ENCODE data around the gene AFDN. TPM values are rescaled to one million over a fixed set of nuclear protein-coding genes. Genes with fewer than 3 reads are reported as not detected.

The AFDN gene
- polyA plus RNA-seq, 3 donors from 2014 or later = 0.27 to 1.5 TPM; not detected in 1

DNA sequence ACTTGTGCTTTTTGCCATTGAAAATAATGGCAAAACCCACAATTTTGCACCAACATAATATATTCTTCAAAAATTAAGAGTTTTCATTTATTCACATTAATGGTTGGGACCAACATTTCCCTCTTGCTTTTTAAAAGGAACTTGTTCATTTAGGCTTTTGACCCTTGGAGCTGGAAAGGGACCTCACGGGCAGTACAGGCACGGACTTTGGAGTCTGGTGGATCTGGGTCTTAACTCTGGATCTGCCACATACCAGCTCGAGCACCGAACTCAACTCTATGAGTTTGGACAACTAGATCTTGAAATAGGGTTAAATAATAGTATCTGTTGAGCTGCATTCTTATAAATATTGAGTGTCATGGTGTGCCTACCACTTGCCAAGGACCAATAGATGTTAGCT is 37.2 kb downstream of the AFDN start:
- H3K27me3 Mint-ChIP-seq (ENCODE audit: low read depth in 3 of 3) = peaks cover 1 to 7% (median 5%) of the 10 kb centered on the region in 3 donors
- no peak overlapping the region for H3K27ac Mint-ChIP-seq
- no peak for DNase-seq
- no peaks in the 10 kb centered on the region for H3K4me1 Mint-ChIP-seq
- peaks cover 0 to under 1% (median 0%) of the 10 kb centered on the region in 6 donors for H3K9me3 Mint-ChIP-seq
- H3K4me3 Mint-ChIP-seq = no peak overlapping the region
- no peaks in the 10 kb centered on the region for H3K36me3 Mint-ChIP-seq

DNA sequence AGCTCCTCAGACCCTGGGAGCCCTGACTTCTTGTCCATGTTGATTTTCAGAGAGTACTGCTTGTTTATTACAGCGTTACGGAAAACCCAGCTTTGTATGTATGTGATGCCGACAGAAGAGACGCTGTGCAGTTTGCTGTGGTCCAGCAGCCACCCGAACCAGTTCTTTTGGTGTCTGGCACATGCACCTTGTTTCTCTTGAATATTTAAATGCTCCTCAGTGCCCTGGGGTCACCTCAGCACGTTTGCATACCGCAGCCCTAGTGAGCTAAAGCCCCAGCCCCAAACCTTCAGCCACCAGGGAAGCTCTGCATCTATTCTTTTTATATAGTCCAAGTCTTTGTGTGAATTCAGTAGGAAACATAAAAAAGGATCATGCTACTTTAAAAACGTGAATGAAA is 39.9 kb downstream of the AFDN start:
- DNase-seq = no peak
- Mint-ChIP-seq H3K27ac (no peak overlapping the region), H3K9me3 (peaks cover 0 to 2% (median 0%) of the 10 kb centered on the region in 6 donors), H3K27me3 (ENCODE audit: low read depth in 3 of 3) (peaks cover 0 to 5% (median 4%) of the 10 kb centered on the region in 3 donors), H3K4me3 (no peak overlapping the region), H3K36me3 (no peaks in the 10 kb centered on the region), H3K4me1 (no peaks in the 10 kb centered on the region)

DNA sequence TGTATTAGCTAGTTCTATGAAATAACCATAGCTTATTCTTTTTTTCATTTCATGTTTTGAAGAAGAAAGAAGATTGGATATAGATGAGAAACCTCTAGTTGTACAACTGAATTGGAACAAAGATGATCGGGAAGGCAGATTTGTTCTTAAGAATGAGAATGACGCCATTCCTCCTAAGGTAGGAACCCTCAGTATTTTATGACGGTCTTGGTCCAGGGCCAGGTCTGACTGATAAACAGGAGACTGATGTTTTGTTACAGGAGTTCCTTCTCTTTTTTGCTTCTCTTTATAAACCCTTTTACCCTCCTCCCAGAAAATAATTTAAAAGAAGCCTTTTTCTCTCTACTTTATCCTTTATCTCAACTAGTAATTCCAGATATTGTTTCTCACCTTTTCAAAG is 43.6 kb downstream of the AFDN start:
- DNase-seq = no peak
- peaks cover 0 to 3% (median 2%) of the 10 kb centered on the region in 3 donors for H3K27me3 Mint-ChIP-seq (ENCODE audit: low read depth in 3 of 3)
- H3K4me3 Mint-ChIP-seq = no peak overlapping the region

DNA sequence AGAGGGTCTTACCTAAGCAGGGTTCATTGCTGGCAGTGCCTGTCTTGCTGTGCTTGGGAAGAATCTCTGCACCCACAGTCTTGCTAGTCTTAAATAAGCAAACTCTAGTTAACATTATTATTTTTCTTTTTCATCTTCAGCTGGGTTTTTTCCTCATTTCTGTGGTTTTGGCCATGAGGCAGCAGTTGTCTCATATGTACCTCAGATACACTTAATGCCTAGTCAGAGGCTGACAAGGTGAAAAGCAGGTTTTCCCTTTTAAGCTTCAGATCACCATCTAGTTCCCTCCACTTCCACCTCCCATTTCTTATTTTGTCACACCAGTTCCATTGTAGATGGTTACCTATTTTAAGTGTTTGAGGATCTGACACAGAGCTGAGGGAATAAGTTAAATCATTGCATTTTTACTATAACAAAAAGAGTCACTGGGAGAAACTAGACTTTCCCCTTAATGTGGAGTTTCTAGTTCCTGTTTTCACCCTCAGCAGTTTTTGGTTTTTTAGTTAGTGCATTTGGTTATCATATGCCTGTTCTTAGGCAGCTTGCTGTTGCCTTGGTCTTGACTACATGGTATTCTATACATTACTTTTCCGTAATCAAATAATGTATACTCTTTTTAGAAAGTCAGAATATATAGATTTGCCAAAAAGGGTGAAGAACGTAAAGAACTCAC is 46.0 kb downstream of the AFDN start:
- no peak for DNase-seq
- Mint-ChIP-seq H3K27ac (no peak overlapping the region), H3K36me3 (no peaks in the 10 kb centered on the region), H3K9me3 (peaks cover 0 to 2% (median 0%) of the 10 kb centered on the region in 6 donors), H3K4me1 (no peaks in the 10 kb centered on the region), H3K27me3 (ENCODE audit: low read depth in 3 of 3) (peaks cover 1 to 2% (median 2%) of the 10 kb centered on the region in 3 donors), H3K4me3 (no peak overlapping the region)

More for the DNA sequence above, 43.6 kb downstream of the AFDN start:
- Mint-ChIP-seq H3K27ac (no peak overlapping the region), H3K36me3 (no peaks in the 10 kb centered on the region), H3K9me3 (peaks cover 0 to 2% (median 0%) of the 10 kb centered on the region in 6 donors), H3K4me1 (no peaks in the 10 kb centered on the region)

- H3K4me1 Mint-ChIP-seq = no peaks in the 10 kb centered on the region
- H3K9me3 Mint-ChIP-seq = no peaks in the 10 kb centered on the region
- no peak for DNase-seq
- H3K27me3 Mint-ChIP-seq (ENCODE audit: low read depth in 3 of 3) = peaks cover 4 to 12% (median 7%) of the 10 kb centered on the region in 3 donors
- H3K4me3 Mint-ChIP-seq = no peak overlapping the region
- no peak overlapping the region for H3K27ac Mint-ChIP-seq
- H3K36me3 Mint-ChIP-seq = no peaks in the 10 kb centered on the region
Observed at GRCh38 chr6:167877994-167878779, 51.5 kb downstream of the AFDN start.

- H3K4me1 Mint-ChIP-seq = no peaks in the 10 kb centered on the region
- no peak overlapping the region for H3K4me3 Mint-ChIP-seq
- H3K9me3 Mint-ChIP-seq = no peaks in the 10 kb centered on the region
- no peak for DNase-seq
- no peaks in the 10 kb centered on the region for H3K36me3 Mint-ChIP-seq
- no peak overlapping the region for H3K27ac Mint-ChIP-seq
- peaks cover 4 to 10% (median 7%) of the 10 kb centered on the region in 3 donors for H3K27me3 Mint-ChIP-seq (ENCODE audit: low read depth in 3 of 3)
Observed at GRCh38 chr6:167879612-167880011, 52.9 kb downstream of the AFDN start.

DNA sequence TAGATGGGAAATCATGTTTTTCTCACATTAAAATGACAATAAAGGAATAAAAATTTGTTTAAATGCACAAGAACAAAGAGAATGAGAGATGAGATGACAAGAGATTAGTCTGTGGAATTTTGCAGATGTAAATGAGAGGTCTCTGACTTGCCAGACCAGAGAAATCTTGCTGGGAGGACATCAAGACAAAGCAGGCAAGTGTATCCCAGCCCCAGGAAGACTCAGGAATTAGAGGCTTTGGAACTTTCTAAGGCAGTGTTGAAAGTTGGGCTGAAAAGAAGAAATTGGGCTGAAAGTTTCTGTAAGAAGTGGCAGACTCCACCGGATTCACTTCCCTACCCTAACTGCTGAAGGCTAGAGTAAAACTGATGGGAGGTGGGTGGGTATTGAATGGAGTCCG is 54.6 kb downstream of the AFDN start:
- no peaks in the 10 kb centered on the region for H3K9me3 Mint-ChIP-seq
- H3K27ac Mint-ChIP-seq = no peak overlapping the region
- no peaks in the 10 kb centered on the region for H3K4me1 Mint-ChIP-seq
- peaks cover 4 to 10% (median 7%) of the 10 kb centered on the region in 3 donors for H3K27me3 Mint-ChIP-seq (ENCODE audit: low read depth in 3 of 3)
- DNase-seq = no peak
- H3K4me3 Mint-ChIP-seq = no peak overlapping the region
- H3K36me3 Mint-ChIP-seq = no peaks in the 10 kb centered on the region

GRCh38 chr6:167882244-167882643 is 55.5 kb downstream of the AFDN start:
- Mint-ChIP-seq H3K4me1 (no peaks in the 10 kb centered on the region), H3K27me3 (ENCODE audit: low read depth in 3 of 3) (peaks cover 4 to 10% (median 7%) of the 10 kb centered on the region in 3 donors), H3K9me3 (no peaks in the 10 kb centered on the region), H3K27ac (no peak overlapping the region), H3K4me3 (no peak overlapping the region), H3K36me3 (no peaks in the 10 kb centered on the region)
- DNase-seq = no peak

DNA sequence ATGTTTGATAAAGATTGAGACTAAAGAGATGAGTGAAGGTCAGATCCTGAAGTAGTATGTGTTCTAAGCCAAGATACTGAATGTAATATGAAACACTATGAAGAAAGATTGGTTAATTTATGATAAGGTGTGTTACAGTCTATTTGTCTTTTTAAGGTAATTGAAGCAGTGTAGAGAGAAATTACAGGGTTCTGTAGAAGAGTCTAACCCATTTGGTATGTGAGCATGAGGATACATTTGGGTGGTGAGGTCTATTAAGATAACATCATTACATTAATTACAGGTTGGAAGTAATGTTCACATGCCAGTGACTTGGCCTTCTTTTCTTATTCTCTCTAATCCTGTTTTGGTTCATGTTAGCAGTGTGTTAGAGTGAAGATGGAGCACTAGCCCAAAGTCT is 61.4 kb downstream of the AFDN start:
- H3K4me3 Mint-ChIP-seq = no peak overlapping the region
- H3K9me3 Mint-ChIP-seq = no peaks in the 10 kb centered on the region
- DNase-seq = no peak
- no peaks in the 10 kb centered on the region for H3K36me3 Mint-ChIP-seq
- no peaks in the 10 kb centered on the region for H3K4me1 Mint-ChIP-seq
- peaks cover 0 to 1% (median 0%) of the 10 kb centered on the region in 3 donors for H3K27me3 Mint-ChIP-seq (ENCODE audit: low read depth in 3 of 3)
- no peak overlapping the region for H3K27ac Mint-ChIP-seq

DNA sequence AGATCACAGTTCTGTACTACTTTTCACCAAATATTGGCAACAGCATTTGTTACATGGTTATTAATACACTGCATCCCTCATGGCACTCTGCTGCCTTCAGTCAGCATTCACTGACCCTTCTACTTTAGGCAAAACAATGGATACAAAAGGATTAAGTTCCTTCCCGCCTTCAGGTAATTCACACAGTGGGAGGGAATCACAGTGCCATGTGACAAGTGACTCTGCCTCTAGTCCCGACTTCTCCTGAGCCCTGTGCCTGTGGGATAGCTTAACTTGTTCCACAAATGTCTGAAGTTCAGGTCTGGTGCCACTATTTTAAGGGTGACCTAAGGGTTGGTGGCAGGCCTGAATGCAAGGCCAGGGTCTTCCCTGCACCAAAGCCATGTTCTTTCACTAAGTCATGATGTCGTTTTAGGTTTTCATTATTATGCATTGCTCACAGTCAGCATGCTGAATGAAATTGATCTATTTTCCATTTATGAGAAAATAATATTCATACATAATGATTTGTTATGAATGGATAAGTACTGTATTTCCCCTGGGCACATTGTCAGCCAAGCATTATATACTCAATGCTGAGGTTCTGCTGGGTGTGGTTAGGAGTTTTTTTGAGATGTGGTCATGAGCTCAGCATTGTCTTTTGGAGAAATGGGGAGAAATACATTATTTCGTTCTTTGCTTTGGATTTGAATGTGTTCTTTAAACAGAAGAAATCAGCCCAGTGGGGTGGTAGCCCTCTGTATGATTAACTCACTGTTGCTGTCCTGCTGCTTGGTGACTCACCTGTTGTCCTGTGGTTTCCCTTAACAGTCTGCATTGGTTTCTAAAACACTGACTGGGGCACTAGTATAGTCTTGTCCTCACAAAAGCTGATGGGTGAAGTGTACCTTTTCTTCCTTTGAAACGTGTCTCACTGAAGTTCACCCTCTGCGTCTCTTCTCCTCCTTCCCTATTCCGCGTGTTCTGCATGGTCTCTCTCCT is 66.4 kb downstream of the AFDN start:
- DNase-seq = no peak
- H3K27ac Mint-ChIP-seq = no peak overlapping the region
- H3K4me1 Mint-ChIP-seq = no peaks in the 10 kb centered on the region
- H3K9me3 Mint-ChIP-seq = no peaks in the 10 kb centered on the region
- peaks cover 0 to 3% (median 0%) of the 10 kb centered on the region in 3 donors for H3K27me3 Mint-ChIP-seq (ENCODE audit: low read depth in 3 of 3)
- no peak overlapping the region for H3K4me3 Mint-ChIP-seq
- no peaks in the 10 kb centered on the region for H3K36me3 Mint-ChIP-seq

DNA sequence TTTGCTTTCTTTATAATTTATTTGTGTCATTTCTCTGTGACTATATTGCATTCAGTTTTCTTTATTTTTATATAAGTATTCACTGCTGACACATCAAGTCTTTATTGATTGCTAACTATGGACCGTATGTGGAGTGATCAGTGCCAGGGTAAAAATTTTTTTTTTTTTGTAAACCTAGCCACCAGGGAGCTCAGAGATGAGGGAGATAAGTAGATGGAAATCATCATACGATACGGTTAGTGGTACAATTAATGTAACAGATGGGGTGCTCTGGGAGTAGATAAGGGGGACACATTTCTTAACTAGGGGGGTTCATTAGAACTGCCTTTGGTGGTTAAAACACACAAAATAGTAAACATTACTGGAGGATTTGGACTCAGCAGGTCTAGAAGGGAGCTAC is 68.3 kb downstream of the AFDN start:
- Mint-ChIP-seq H3K4me1 (no peaks in the 10 kb centered on the region), H3K27me3 (ENCODE audit: low read depth in 3 of 3) (peaks cover 0 to 3% (median 0%) of the 10 kb centered on the region in 3 donors), H3K4me3 (no peak overlapping the region), H3K36me3 (no peaks in the 10 kb centered on the region), H3K9me3 (no peaks in the 10 kb centered on the region), H3K27ac (no peak overlapping the region)
- no peak for DNase-seq

DNA sequence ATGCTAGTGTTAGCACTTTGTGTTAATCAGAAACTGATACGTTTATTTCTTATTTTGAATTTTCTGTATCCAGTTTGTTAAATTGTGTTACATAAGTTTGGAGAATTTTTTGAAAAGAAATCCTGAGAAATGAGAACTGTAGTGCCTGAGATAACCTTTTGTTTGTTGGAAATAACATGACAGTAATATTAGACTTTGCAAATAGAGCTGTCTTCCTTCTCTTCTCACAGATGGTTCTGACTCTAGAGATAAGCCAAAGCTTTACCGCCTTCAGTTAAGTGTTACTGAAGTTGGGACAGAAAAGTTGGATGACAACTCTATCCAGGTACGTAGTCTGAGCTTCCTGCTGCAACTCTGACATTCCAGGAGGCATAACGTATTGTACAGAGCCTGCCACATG is 69.9 kb downstream of the AFDN start:
- no peaks in the 10 kb centered on the region for H3K4me1 Mint-ChIP-seq
- DNase-seq = no peak
- no peaks in the 10 kb centered on the region for H3K36me3 Mint-ChIP-seq
- peaks cover 0 to 3% (median 0%) of the 10 kb centered on the region in 3 donors for H3K27me3 Mint-ChIP-seq (ENCODE audit: low read depth in 3 of 3)
- H3K9me3 Mint-ChIP-seq = no peaks in the 10 kb centered on the region
- no peak overlapping the region for H3K4me3 Mint-ChIP-seq
- H3K27ac Mint-ChIP-seq = no peak overlapping the region

- Mint-ChIP-seq H3K4me1 (no peaks in the 10 kb centered on the region), H3K4me3 (no peak overlapping the region), H3K27me3 (ENCODE audit: low read depth in 3 of 3) (peaks cover 0 to 3% (median 0%) of the 10 kb centered on the region in 3 donors), H3K27ac (no peak overlapping the region), H3K36me3 (no peaks in the 10 kb centered on the region), H3K9me3 (no peaks in the 10 kb centered on the region)
- DNase-seq = no peak
Observed at GRCh38 chr6:167898673-167899311, 72.1 kb downstream of the AFDN start.

Data from immature natural killer cell (primary cell).